Tongue (tissue), 2 donors: Measurements from ENCODE around the gene ELF3. TPM values are rescaled to one million over a fixed set of nuclear protein-coding genes. Genes with fewer than 3 reads are reported as not detected.
"Not testable (repeated sequence)": the region's sequence is repeated elsewhere in the genome, so short reads cannot be mapped to it uniquely, and the experiment has no call there.

Experiments
- DNase-seq: peaks from one replicate; pipeline ENCODE4 v3.0.0-alpha.2; 2015
- total RNA-seq: library from RNA; depleted of rRNA; stranded (reverse); fragments of >200 nt; gene quantifications from one replicate; pipeline ENCODE4 v1.2.3, GENCODE V29; 2014

ELF3 gene
- total RNA-seq, 1 donor from 2014 or later: 122 TPM

DNA sequence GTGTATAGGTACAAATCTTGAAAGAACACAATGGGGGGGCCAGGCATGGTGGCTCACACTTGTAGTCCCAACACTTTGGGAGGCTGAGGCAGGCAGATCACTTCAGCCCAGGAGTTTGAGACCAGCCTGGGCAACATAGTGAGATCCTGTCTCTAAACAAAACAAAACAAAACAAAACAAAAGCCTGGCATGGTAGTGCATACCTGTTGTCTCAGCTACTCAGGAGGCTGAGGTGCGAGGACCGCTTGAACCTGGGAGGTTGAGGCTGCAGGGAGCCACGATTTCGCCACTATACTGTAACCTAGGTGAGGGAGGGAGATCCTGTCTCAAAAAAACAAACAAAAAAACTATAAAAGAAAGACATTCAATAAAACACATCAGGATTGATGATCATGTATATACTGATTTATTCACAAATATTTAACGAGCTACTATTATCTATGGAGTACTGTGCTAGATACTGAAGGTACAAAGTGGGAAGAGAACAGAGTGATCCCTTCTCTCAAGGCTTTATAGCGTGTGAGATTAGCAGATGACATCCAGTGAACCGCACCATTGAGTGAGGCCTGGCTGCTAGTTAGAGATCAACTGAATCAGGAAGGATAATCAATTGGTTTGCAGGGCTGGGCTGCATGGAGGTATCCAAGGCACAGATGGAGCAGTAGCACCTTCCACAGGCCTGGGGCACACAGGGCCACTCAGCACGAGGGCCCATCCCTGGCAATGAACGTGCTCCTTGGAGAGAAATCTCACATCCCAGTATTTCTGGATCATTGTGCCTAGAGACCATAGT lies 26.4 kb downstream of the ELF3 start:
- no peak for DNase-seq

DNA sequence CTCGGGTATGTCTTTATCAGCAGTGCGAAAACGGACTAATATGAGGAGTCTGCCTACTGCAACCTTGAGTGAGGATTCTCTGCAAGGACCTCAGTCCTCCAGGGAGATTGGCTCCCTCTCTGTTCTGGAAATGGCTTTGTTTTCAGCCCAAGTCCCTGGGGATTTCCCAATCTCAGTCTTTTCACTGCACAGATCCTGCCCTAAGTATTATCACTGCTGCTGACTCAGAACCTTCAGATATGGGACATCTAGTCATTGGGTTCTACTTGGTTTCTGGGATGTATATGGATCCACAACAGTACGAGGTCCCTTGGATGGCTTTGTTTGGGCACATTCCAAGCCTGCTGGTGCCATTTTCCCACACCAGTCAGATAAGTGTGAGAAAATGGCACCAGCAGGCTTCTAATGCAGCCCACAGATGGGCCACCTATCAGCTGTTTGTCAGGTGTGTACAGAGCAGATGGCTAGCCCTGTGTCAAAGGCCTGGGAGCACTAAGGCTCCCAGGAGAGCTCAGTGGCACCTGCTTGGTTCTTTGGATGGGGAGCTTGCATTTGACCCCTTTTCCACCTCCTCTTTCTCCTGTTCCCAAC lies 27.4 kb downstream of the ELF3 start:
- no peak for DNase-seq

DNA sequence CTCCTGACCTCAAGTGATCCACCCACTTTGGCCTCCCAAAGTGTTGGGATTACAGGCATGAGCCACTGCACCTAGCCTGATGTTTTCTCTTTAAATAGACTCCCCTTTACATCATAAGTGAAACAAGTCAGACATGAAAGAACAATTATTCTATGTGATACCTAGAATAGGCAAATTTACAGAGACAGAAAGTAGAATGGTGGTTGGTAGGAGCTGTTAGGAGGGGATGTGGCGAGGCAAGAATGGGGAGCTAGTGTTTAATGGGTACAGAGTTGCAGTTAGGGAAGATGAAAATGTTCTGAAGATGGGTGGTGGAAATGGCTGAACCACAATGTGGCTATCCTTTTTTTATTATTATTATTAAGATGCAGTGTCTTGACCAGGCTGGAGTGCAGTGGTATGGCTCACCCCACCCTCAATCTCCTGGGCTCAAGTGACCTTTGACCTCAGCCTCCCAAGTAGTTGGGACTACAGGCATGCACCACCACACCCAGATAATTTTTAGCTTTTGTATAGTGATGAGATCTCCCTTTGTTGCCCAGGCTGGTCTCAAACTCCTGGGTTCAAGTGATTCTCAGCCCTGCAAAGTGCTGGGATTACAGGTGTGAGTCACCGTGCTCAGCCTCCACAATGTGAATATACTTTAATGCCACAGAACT lies 28.4 kb downstream of the ELF3 start:
- DNase-seq: no peak

DNA sequence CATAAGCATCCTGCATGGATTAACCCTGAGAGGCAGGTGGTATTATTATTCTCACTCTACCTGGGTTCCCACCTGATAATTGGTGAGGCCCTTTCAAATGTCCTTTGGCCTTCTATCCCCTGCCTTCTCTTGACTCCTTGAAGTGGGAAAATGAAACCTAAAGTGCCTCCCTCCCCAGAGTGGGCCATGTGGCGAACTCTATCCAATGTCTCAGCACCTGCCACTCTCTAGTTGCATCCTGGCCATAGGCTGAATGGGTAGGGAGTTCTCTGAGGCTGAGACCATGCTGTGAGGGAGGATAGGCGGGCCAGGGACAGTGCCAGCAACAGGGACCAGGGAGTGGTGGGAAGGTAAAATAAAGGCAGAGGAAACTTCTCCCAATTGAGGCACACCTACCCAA lies 35.3 kb downstream of the ELF3 start:
- no peak for DNase-seq

DNA sequence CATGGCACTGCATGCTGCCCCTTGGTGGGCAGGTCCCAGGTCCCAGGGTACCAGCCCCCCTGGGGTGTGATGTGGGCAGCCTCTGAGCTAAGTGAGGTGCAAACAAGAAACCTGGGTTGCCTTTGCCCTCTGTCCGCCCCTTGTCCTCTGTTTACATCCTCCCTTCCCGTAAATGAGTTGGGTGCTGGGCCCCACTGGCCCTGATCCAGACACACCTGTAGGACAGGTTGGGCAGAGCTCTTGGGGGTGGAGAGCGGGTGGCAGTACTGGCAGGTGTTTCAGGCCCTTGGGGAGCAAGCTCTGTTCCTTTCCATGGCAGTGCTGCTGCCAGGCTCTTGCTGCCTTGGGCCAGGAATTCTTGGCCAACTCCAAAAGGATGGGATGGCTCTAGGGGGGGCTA lies 35.8 kb downstream of the ELF3 start:
- DNase-seq: peak; percentile 45

DNA sequence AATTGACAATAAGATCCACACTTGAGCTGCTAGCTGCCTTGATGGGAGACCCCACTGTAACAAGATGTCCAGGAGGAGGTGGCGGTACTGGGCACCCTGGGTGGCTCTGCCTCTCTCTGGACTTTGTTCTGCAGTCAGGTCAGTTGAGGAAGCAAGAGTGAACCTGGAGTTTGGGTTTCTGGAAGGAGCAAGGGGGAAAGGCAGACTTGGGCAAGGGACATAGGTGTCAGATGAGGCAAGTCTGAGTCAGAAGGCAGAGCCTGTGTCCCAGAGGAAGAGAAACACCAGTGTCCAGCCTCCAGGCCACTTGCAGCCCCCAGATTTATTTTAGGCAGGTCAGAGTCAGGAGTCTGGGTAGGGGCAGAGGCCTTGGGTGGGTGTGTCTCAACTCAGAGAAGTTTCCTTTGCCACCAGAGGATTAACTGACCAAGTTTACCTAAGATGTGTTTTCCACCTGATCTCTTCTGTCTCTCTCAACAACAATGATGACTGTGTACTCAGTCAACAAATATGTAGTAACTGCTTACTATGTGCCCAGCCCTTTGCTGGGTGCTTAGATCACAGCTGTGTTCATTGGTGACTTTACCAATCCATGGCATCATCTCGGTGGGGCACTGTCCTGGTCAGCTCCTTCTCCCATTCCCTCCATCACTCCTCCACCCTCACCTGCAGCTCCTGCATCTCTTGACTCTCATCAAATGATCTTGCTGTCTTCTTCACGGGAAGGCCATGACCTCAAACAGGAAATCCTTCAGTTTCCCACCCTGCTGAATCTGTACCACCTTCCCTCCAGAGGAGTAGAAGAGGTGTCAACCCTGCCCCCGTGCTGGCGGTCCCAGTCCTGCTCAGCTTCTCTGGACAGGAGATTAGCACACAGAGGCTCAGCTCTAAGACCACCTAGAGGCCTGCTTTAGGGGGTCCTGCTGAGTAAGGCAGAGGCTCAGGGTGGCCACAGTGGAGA lies 36.6 kb downstream of the ELF3 start:
- no peak for DNase-seq

DNA sequence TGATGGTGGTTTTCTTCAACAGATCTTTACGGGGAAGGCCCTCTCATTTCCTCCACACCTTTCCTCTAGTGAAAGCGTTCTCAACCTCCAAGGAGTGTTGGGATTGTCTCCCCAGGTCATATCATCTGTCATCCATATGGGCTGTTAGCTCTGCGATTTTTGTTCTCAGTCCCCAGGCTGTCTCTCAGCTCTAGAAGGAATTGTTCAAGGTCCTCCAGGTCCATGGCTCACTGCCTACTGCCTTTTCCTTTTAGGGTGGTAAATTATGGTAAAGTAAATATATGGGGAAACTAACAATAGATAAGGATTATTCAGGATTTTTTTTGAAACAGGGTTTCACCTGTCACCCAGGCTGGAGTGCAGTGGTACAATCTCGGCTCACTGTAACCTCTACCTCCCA lies 37.6 kb downstream of the ELF3 start:
- no peak for DNase-seq

DNA sequence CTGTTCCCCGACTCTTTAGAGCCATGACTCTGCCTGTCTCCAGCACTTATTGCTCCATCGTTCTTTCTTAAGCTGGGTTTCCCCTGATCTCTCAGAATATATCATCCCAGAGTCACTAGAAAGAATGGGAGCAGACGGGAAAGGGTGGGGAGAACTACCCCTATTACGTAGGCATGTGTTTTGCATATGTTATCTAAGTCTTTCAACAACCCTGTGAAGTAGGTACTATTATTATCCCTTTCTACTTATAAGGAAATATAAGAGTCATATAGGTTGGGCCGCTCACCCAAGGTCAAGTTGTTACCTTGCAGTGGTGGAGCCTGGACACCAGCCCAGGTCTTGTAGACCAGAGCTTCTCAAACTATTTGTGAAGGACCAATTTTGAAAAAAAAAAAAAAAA lies 38.7 kb downstream of the ELF3 start:
- no peak for DNase-seq

DNA sequence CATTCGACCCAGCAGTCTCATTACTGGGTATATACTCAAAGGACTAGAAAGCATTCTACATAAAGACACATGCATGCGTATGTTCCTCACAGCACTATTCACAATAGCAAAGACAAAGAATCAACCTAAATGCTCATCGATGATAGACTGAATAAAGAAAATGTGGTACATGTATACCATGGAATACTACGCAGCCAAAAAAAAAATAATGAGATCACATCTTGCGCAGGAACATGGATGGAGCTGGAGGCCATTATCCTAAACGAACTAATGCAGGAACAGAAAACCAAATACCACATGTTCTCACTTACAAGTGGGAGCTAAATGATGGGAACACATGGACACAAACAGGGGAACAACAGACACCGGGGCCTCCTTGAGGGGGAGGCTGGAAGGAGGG lies 43.7 kb downstream of the ELF3 start:
- no peak for DNase-seq

DNA sequence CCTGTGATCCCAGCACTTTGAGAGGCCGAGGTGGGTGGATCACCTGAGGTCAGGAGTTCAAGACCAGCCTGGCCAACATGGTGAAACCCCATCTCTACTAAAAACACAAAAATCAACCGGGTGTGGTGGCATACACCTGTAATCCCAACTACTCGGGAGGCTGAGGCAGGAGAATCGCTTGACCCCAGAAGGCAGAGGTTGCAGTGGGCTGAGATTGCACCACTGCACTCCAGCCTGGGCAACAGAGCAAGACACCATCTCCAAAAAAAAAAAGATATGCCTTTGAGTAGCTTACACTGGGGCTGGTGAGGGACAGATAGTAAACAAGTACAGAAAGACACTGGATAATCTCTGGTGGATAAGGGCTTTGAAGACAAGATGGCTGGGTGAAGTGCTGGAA lies 44.3 kb downstream of the ELF3 start:
- DNase-seq: not testable (repeated sequence)

DNA sequence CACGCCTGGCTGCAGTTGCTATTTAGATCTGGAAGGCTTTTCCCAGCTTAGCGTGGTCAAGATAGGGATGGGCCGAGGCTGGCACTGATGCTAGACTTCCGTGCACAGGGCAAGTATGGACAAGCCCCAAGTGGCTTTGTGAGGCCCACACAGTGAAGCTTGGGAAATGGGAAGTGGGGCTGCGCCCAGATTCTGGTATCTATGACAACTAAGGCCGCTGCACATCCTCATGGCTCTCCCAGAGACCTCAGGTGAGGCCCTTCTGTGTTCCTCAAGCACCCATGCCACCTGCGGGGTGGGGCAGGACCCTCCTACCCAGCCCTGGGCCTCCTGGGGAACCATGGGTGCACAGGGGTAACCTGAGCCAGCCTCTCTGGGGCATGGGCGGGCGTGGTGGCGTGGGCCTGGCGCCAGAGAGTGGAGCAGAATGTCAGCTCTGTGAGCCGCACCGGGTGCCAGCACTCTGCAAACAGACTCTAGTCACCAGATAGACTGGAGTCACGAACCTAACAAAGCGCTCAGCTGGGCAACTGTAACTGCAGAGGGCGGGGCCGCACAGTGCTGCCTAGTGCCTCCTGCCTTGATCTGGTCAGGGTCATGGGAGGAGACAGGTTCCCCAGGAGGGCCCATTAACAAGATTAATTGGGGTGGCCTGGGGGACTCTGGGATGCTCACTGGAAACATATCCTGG lies 46.4 kb downstream of the ELF3 start:
- DNase-seq: peak; percentile 47

DNA sequence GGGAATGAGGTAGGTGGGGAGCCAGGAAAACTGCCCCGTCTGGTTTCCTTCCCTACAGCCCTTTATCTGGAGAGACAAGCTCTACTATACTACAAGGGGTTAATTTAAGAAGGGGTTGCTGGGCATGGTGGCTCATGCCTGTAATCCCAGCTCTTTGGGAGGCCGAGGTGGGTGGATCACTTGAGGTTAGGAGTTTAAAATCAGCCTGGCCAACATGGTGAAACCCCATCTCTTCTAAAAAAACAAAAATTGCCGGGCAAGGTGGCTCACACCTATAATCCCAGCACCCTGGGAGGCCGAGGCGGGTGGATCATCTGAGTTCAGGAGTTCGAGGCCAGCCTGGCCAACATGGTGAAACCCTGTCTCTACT lies 46.9 kb downstream of the ELF3 start:
- not testable (repeated sequence) for DNase-seq

DNA sequence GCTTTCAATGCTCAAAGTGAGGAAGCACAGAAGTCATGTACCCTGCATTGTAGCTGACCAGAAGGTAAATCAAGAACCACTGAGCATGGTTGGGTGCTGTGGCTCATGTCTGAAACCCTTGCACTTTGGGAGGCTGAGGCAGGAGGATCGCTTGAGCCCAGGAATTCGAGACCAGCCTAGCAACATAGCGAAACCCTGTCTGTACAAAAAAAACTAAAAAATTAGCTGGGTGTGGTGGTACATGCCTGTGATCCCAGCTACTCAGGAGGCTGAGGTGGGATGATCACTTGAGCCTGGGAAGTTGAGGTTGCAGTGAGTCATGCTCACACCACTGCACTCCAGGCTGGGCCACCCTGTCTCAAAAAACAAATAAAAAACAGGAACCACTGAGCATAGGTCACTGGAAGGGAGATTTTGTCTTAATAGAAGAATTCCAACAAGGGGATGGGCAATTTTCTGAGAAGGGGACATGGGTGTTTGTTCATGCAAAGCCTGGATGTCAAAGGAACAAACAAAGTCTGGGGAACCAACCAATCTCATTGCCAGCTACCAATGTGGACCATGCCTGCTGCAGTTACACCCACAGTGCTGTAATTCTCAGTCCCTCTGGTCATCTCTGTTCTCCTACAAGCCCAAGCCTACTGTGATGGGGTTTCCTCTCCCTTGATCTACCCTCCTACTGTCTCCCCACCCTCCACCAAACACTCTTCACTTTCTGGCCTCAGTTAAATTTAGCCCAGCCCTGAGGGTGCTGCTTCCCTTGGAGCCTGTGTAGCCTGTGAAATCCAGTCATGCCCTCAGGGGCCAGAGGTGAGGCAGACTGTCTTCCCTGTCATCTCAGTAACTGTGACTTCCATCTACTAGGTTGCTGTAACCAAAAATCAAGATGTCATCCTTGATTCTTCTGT lies 47.9 kb downstream of the ELF3 start:
- DNase-seq: no peak

DNA sequence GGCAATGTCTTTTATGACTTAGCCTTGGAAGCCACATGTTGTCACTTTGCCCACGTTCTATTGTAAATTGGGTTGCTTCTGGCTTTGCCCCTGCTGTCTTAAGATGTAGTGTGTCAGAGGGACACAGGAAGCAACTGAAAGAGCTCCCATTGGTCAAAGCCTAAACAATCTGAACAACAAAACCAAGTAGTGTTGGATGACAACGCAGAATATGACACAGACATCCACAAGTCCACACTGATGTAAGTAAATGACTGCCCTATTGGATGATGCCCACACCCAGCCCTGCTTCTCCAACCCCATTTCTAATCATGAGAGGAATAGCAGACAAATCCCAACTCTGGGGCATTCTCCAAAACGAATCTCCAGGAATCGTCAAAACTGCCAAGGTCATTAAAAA lies 50.7 kb downstream of the ELF3 start:
- DNase-seq: no peak

DNA sequence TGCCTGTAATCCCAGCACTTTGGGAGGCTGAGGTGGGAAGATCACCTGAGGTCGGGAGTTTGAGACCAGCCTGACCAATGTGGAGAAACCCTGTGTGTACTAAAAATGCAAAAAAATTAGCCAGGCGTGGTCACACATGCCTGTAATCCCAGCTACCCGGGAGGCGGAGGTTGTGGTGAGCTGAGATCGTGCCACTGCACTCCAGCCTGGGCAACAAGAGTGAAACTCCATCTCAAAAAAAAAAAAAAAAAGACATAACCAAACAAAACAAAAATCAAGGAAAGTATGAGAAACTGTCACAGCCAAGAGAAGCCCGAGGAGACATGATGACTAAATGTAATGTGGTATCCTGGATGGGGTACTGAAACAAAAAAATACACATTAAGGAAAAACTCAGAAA lies 51.4 kb downstream of the ELF3 start:
- DNase-seq: not testable (repeated sequence)

DNA sequence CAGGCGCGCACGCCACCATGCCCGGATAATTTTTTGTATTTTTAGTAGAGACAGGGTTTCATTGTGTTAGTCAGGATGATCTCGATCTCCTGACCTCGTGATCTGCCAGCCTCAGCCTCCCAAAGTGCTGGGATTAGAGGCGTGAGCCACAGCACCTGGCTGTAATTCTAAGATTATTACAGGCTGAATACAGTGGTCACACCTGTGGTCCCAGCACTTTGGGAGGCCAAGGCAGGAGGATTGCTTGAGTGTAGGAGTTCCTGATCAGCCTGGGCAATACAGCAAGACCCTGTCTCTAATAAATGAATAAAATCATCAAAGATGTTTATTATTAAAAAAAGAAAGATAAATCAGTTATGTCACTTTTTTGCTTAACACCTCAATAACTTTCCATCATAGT lies 52.2 kb downstream of the ELF3 start:
- DNase-seq: not testable (repeated sequence)

DNA sequence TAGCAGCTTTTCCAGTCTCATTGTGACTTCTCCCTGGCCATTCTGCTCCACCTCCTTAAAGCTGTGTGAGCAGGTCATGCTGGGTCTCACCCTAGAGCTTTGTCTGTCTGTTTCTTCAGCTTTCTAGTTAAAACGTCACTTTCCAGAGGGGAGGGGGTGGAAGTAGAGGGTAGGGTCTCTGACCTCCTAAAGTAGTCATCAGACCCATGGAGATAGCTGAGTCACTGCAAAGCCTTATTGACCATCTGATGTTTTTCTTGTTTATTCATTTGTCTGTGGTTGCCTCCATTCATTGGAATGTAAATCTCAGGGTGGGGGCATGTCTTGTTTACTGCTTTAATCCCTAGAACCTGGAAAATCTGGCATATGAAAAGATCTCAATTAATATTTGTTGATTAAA lies 52.7 kb downstream of the ELF3 start:
- DNase-seq: no peak

DNA sequence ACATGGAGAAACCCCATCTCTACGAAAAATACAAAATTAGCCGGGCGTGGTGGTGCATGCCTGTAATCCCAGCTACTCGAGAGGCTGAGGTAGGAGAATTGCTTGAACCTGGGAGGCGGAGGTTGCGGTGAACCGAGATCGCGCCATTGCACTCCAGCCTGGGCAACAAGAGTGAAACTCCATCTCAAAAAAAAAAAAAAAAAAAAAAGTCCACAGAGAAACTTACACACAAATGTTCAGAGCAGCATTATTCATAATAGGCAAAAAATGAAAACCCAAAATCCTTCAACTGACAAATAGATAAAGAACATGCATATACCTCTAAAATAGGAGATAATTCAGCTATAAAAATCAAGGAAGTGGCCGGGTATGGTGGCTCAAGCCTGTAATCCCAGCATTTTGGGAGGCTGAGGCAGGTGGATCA lies 54.5 kb downstream of the ELF3 start:
- DNase-seq: not testable (repeated sequence)
